C1 segment of cervical spinal cord (tissue), 14 donors: ENCODE measurements around the gene ADGRG6.
"Not testable (repeated sequence)": the region's sequence is repeated elsewhere in the genome, so short reads cannot be mapped to it uniquely, and the experiment has no call there.

Source experiments
- DNase-seq, 14 donors: peaks; one replicate each; lab custom pipeline; 2025; lab: John Stamatoyannopoulos, UW

ADGRG6 gene

GRCh38 chr6:142346166-142346565 is 44.4 kb downstream of the ADGRG6 start:
- not testable (repeated sequence) for DNase-seq

- DNase-seq = no peak
These were observed 47.5 kb downstream of the ADGRG6 start for GRCh38 chr6:142349215-142349823.

- no peak for DNase-seq
These were observed 48.5 kb downstream of the ADGRG6 start for GRCh38 chr6:142350309-142350708.

GRCh38 chr6:142353690-142354089 is 51.9 kb downstream of the ADGRG6 start:
- DNase-seq = no peak

- no peak for DNase-seq
These were observed 52.8 kb downstream of the ADGRG6 start for GRCh38 chr6:142354650-142355049.

GRCh38 chr6:142355520-142356174 is 53.8 kb downstream of the ADGRG6 start:
- DNase-seq = no peak

GRCh38 chr6:142356201-142356883 is 54.5 kb downstream of the ADGRG6 start:
- no peak for DNase-seq

- no peak for DNase-seq
These were observed 55.0 kb downstream of the ADGRG6 start for GRCh38 chr6:142356884-142357225.

- no peak for DNase-seq
These were observed 56.1 kb downstream of the ADGRG6 start for GRCh38 chr6:142357879-142358278.

GRCh38 chr6:142359271-142359960 is 57.6 kb downstream of the ADGRG6 start:
- DNase-seq = no peak

- no peak for DNase-seq
These were observed 59.5 kb downstream of the ADGRG6 start for GRCh38 chr6:142361345-142361744.

GRCh38 chr6:142361779-142362750 is 60.3 kb downstream of the ADGRG6 start:
- no peak for DNase-seq

- no peak for DNase-seq
These were observed 65.3 kb downstream of the ADGRG6 start for GRCh38 chr6:142367061-142367460.

GRCh38 chr6:142367501-142368018 is 65.8 kb downstream of the ADGRG6 start:
- DNase-seq = no peak

- no peak for DNase-seq
These were observed 67.5 kb downstream of the ADGRG6 start for GRCh38 chr6:142369266-142369665.

GRCh38 chr6:142372348-142372747 is 70.5 kb downstream of the ADGRG6 start:
- no peak for DNase-seq

GRCh38 chr6:142373268-142374090 is 71.7 kb downstream of the ADGRG6 start:
- DNase-seq = no peak

- no peak for DNase-seq
These were observed 72.4 kb downstream of the ADGRG6 start for GRCh38 chr6:142374091-142374770.

GRCh38 chr6:142374965-142375733 is 73.3 kb downstream of the ADGRG6 start:
- DNase-seq = no peak
